Lower lobe of right lung (tissue), 2 donors: ENCODE data around the gene SGCE. TPM values are rescaled to one million over a fixed set of nuclear protein-coding genes. Genes with fewer than 3 reads are reported as not detected.

ENCODE experiments used
- ATAC-seq, 2 donors: fragments of 200-7000 bp; cut with Tn5 transposase; one replicate each; pipeline ENCODE4 v1.9.1; 2020 to 2022; ENCODE audit warnings: mild to moderate bottlenecking in 2 of 2, moderate library complexity in 2 of 2
- DNase-seq: peaks from one replicate; pipeline ENCODE4 v3.0.0-alpha.2; 2020
- H3K27ac ChIP-seq: fragments of 200-600 bp; one replicate; pipeline ENCODE4 v1.8.0; 2022
- H3K27me3 ChIP-seq: fragments of 200-600 bp; one replicate; pipeline ENCODE4 v1.8.0; 2022; ENCODE audit warnings: low read depth
- H3K36me3 ChIP-seq: fragments of 200-600 bp; one replicate; pipeline ENCODE4 v1.8.0; 2022; ENCODE audit warnings: mild to moderate bottlenecking
- H3K4me1 ChIP-seq: fragments of 200-600 bp; one replicate; pipeline ENCODE4 v1.8.0; 2022
- H3K4me3 ChIP-seq: fragments of 200-600 bp; one replicate; pipeline ENCODE4 v1.8.0; 2022; ENCODE audit warnings: mild to moderate bottlenecking
- H3K9me3 ChIP-seq: fragments of 200-600 bp; one replicate; pipeline ENCODE4 v1.8.0; 2022
- CTCF ChIP-seq: fragments of 200-600 bp; IDR thresholded peaks from one replicate; pipeline ENCODE4 v1.8.0; 2022; ENCODE audit warnings: antibody characterized with exemption, mild to moderate bottlenecking
- intact Hi-C: fragments of 100-400 bp; cut with DNase I; formaldehyde crosslinking; loops from one replicate; pipeline ENCODE4 v1.11.0; 2022
- total RNA-seq: library from RNA; stranded (reverse); fragmentation: NEBNext Ultra II Directional; extraction: Animal tissue kit (Norgen Biotek cat#: 25700); gene quantifications from one replicate; pipeline ENCODE4 v1.2.1, GENCODE V29; 2021
- donor health status: DM: no; HTN: yes; CAD: no; lungs with severe emphysema.

Gene SGCE
- total RNA-seq, 1 donor from 2014 or later, result 47.1 TPM

GRCh38 chr7:94676431-94676830 is 20.5 kb upstream of the SGCE start:
- Histone ChIP-seq H3K27ac (no peak overlapping the region), H3K4me3 (no peak overlapping the region), H3K9me3 (no peaks in the 10 kb centered on the region), H3K4me1 (no peaks in the 10 kb centered on the region), H3K27me3 (no peaks in the 10 kb centered on the region), H3K36me3 (no peaks in the 10 kb centered on the region)
- DNase-seq, result no peak
- intact Hi-C loops, result no loop called here
- ATAC-seq, result no peak
- no peak for TF ChIP-seq CTCF

- TF ChIP-seq CTCF, result no peak
- DNase-seq (no peak), ATAC-seq (no peak)
- no peaks in the 10 kb centered on the region for H3K4me1 ChIP-seq
- intact Hi-C loops, result no loop called here
- no peaks in the 10 kb centered on the region for H3K9me3 ChIP-seq
- no peaks in the 10 kb centered on the region for H3K36me3 ChIP-seq
- H3K27me3 ChIP-seq, result no peaks in the 10 kb centered on the region
- no peak overlapping the region for H3K27ac ChIP-seq
- no peak overlapping the region for H3K4me3 ChIP-seq
Measured at GRCh38 chr7:94675356-94675755, 19.4 kb upstream of the SGCE start.

- H3K27ac ChIP-seq, result no peak overlapping the region
- no peak overlapping the region for H3K4me3 ChIP-seq
- TF ChIP-seq CTCF, result no peak
- ATAC-seq, result no peak
- H3K9me3 ChIP-seq, result no peaks in the 10 kb centered on the region
- no peaks in the 10 kb centered on the region for H3K4me1 ChIP-seq
- no peak for DNase-seq
- no peaks in the 10 kb centered on the region for H3K36me3 ChIP-seq
- intact Hi-C loops, result no loop called here
- no peaks in the 10 kb centered on the region for H3K27me3 ChIP-seq
Measured at GRCh38 chr7:94671444-94672235, 15.7 kb upstream of the SGCE start.

- no peak for ATAC-seq
Measured at GRCh38 chr7:94669773-94670495, 14.0 kb upstream of the SGCE start.

More at GRCh38 chr7:94669773-94670495, 14.0 kb upstream of the SGCE start:
- no peaks in the 10 kb centered on the region for H3K9me3 ChIP-seq
- intact Hi-C loops, result no loop called here
- no peak overlapping the region for H3K27ac ChIP-seq
- no peak overlapping the region for H3K4me3 ChIP-seq
- DNase-seq, result no peak
- no peaks in the 10 kb centered on the region for H3K4me1 ChIP-seq
- no peaks in the 10 kb centered on the region for H3K27me3 ChIP-seq
- H3K36me3 ChIP-seq, result no peaks in the 10 kb centered on the region
- TF ChIP-seq CTCF, result no peak
